ENCODE results near the gene STRC.
"Not testable (repeated sequence)": the region's sequence is repeated elsewhere in the genome, so short reads cannot be mapped to it uniquely, and the experiment has no call there.

The STRC gene

DNA sequence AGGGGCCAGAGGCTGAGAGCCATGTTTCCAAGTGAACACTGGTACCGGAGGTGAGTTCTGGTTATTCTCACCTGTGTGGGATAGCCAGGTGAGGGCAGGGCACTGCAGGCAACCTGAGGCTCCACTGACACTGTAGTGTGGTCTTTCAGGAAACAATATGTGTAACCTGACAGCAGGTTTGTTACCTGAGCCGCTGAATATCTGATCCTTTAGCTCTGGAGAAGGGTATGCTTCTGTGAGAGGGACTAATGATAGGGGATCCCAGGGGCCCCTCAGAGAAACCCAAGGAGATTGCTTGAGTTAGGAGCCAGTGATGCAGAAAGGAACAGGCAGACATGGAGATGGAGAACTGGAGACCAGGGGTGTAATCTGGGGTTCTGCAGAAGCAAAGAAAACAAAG, at the start of gene STRC:
Gene STRC (minus strand): TSS at position 101 of the 400 bp plus-strand sequence. CDS start 78 bp downstream, at position 23.
- not testable (repeated sequence) for DNase-seq (ENCODE audit: low read depth)

DNA sequence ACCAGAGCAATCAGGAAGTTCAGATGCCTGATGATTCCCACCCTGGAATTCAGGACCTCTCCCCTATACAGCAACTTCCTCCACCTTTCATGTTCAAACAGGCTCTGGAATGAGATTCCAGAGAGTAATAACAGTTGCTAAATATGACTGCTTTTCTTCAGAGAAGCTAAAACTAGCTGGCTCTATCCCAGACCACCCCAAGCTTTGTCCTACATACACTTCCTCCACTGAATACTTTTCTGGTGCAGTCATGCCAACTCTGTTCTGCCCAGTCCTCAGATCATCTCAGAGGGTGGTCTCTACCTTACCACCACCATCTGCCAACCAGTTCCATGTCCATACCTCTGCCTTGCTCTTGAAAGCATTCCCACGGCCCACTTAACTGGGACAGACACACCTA, 47.6 kb upstream of the STRC start:
- DNase-seq (ENCODE audit: low read depth) = not testable (repeated sequence)

DNA sequence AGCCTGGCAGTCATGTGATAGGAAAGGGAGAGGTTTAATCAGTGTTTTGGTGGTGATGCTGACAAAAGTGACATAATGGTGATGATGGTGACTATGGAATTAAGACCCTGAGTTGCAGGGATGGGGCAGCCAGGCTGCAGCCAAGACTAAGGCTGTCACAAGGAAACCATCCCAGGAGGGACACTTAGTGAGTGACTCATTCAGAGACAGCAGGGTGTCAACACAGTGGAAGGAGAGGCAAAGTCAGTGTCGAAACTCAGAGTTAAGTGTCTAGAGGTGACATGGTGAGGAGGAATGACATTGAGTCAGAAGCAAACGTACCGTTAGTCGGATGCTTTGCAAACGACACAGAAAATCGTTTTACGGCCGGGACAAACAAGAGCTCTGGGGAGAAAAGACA, 44.7 kb upstream of the STRC start:
- DNase-seq (ENCODE audit: low read depth) = not testable (repeated sequence)

DNA sequence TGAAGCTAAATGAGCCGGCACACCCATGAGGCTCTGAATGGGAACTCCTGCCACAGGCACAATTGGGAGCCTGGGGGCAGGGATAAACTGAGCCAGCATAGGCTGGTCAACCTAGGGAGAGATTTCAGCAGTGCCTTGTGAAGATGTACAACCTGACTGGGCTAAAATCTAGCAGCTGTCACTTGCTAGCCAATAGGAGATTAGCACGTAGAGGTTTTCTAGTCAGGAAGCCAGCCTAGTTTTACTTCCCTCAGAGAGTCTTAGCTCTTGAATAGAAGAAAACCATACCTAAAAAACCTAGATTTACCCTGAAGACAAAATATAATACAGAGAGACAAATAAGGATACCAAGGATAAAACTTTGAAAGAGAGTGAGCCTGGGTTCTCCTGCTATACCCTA, 43.7 kb upstream of the STRC start:
- not testable (repeated sequence) for DNase-seq (ENCODE audit: low read depth)

DNA sequence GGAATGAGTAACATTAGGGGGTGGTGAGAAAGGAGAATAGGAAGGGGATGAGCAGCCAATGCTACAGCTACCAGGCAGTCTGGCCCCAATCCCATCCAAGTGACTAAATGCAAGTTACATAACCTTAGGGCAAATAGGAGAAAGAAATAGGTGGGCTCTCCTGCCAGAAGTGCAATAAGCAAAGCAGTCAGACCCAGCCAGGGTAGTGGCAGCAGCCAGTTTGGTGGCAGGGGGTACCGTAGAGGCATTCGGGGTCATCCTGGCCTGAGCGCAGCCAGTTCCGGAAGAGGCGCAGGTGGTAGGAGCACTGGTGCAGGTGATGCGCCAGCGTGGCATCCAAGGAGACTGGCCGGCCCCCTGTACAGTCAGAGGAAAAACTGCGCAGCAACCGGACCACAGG, 41.1 kb upstream of the STRC start:
- not testable (repeated sequence) for DNase-seq (ENCODE audit: low read depth)

DNA sequence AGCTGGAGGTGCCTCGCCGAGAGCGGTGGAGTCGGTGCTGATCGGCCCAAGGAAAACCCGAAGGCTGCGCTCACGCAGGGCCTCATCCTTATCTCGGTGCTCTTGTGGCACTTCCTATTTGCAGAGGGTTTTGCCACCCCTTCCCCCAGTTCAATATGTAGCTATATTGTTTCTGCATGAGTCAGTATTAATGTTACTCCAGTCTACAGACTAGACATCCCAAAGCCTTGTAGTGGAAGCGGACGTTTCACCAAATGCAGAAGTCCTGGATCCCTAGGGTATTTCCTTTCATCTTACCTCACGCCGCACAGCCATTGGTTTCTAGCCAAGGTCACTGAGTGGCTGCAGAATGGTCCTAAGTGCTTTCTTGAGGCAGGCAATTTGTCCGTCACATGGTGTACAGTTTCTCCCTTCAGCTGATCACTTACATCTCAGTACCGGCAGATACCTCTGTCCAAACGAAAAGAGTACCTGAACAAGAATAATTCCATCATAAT, 30.9 kb upstream of the STRC start:
- not testable (repeated sequence) for DNase-seq (ENCODE audit: low read depth)

DNA sequence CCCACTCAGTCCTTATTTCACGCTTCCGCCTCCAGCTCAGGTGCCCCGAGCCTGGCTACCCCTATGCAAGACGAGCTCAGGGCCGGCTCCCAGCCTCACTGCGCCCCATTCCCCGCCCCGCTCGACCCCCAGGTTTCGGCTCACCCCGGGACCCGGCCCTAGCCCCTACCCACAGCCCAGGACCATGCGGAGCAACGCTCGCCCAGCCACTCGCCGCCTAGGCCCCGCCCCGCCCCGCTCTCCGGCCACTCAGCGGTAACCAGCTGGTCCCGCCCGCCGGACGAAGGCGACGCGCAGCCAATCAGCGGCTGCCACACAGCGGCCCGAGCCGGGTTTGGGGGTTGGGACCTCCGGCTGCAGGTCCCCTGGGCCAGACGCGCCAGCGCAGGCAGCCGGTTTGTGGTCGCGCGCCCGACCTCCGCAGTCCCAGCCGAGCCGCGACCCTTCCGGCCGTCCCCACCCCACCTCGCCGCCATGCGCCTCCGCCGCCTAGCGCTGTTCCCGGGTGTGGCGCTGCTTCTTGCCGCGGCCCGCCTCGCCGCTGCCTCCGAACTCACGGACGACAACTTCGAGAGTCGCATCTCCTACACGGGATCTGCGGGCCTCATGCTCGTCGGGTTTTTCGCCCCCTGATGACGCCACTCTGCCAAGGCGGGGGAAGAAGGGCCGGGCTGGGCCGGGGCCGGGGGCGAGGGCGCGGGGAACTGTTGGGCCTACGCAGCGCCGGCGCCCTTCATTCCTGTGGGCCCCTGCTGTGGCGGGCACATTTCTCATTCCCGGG, 30.2 kb upstream of the STRC start, which contains the start of gene CATSPER2:
Gene CATSPER2 (minus strand): TSS at position 196 of the 781 bp plus-strand sequence. CDS start 783 bp downstream, outside the sequence.
- DNase-seq (ENCODE audit: low read depth) = no peak

DNA sequence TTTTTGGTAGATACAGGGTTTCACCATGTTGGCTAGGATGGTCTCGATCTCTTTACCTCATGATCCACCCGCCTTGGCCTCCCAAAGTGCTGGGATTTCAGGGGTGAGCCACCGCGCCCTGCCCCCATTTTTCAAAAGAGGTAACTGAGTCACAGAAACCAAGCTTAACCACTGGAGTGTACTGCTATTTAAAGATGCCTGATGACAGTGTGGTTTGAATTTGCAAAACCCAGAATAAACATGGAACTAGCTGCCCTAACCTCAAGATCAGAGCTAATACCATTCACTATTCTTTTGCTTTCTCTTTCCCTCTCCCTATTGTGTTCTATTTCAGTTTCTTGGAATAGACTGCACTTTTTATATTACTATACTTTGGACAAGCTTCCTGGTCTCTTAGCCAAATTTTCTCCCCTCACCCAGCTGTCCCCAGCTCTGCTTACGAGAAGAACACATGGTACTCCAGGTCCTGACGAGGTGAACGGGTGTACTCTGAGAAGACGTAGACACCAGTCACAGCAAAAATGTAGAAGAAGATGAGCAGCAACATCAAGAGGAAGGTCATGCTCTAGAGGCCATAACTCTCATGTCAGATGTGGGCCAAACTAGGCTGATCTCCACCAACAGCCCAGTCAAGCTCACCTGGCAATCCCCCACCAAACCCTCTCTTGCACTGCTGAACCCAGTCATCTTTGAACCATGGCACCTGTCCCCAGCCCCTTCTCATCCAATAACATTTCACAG, 20.0 kb upstream of the STRC start:
- DNase-seq (ENCODE audit: low read depth) = not testable (repeated sequence)

DNA sequence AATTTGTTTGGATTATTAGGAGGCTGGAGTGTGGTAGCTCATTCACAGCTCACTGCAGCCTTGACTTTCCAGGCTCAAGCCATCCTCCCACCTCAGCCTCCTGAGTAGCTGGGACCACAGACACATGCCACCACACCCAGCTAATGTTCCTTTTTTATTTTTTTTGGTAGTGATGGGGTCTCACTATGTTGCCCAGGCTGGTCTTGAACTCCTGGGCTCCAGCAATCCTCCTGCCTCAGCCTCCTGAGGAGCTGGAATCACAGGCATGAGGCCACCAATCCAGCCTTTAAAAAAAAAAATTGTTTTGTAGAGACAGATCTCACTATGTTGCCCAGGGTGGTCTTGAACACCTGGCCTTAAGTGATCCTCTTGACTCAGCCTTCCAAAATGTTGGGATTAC, 8.3 kb upstream of the STRC start:
- not testable (repeated sequence) for DNase-seq (ENCODE audit: low read depth)

DNA sequence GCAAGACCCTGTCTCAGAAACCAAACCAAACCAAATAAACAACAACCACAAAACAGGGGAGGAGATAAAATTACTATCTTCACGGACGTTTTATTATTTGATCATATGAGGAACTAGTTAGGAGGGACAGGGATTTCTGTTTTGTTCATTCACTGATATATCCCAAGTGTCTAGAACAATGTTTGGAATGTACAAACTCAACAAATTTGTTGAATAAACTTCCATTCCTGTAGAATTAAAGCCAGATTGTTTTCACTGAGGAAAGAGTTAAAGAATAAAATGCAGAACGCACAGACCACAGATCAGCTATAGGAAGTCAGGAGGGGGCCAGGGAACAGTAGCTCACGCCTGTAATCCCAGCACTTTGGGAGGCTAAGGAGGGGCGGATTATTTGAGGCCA, 6.5 kb upstream of the STRC start:
- DNase-seq (ENCODE audit: low read depth) = no peak

DNA sequence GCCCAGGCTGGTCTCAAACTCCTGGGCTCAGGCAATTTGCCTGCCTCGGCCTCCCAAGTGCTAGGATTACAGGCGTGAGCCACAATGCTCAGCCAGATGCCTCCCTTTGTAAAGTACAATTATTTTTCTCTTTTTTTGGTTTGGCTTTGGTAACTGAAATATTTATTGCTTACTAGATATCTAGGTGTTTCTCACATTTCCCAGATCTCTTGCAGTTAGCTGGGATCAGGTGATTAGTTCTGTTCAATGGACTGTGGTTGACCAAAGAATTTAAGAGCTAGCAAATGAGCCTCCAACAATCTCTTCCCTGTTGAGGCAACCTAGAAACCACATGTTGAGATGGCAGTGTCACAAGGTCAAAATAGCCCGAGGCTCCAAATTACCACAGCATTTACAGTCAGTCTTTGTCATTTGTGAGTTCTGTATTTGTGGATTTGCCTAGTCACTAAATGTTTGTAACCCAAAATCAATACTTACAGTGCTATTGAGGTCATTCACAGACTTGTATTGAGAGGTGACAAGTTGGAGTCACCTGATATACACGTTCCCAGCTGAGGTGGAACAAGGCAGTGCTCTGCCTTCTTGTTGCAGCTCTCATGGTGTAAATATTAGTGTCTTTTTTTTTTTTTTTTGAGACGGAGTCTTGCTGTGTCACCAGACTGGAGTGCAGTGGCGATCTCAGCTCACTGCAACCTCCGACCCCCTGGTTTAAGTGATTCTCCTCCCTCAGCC, 3.6 kb upstream of the STRC start:
- not testable (repeated sequence) for DNase-seq (ENCODE audit: low read depth)

DNA sequence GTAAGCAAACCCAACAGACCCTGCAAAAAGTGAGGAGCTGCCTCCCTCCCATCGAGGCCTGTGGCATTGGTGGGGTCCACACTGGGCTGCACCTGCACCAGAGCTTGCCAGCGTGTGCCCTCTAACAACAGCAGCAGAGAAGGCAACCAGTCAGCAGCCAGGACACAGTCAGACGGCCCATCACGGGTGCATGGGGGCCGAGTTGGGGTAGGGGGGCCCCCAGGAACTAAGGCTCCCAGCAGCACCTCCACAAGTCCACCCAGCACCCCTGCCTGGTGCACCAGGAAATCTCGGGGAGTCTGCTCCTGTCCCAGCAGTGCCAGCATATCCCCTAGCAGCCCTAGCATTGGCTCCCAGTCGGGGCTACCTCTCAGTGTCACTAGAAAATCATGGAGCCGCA, 850 bp downstream of the STRC start:
- not testable (repeated sequence) for DNase-seq (ENCODE audit: low read depth)

DNA sequence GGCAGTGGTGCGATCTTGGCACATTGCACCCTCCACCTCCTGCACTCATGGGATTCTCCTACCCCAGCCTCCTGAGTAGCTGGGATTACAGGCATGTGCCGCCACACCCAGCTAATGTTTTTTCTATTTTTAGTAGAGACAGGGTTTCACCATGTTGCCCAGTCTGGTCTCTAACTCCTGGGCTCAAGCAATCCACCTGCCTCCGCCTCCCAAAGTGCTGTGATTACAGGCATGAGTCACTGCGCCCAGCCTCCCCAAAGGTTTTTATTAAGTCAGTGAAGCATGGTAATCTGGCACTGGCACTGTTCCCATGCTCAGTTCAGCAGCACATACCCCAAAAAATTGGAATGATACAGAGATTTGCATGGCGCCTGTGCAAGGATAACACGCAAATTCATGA, 16.4 kb downstream of the STRC start:
- DNase-seq (ENCODE audit: low read depth) = not testable (repeated sequence)

DNA sequence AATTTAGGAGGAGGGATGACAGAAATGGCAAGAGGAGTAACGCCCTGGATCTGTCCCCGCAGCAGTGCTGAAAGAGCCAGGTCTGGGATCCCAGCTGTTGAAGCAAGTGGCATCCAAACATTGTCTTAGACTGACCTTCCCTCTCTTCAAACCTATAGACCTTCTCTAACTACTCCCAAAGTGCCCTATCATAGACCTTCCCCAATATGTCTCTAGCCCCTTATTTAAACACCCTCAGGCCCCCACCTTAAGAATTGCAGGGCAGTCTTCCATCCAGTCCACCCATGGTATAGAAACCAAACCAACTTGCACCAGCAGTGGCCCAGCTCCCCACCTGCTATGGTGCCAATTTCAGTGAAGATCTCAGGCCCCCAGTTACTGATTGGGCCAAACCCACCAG, 18.4 kb downstream of the STRC start:
- not testable (repeated sequence) for DNase-seq (ENCODE audit: low read depth)

DNA sequence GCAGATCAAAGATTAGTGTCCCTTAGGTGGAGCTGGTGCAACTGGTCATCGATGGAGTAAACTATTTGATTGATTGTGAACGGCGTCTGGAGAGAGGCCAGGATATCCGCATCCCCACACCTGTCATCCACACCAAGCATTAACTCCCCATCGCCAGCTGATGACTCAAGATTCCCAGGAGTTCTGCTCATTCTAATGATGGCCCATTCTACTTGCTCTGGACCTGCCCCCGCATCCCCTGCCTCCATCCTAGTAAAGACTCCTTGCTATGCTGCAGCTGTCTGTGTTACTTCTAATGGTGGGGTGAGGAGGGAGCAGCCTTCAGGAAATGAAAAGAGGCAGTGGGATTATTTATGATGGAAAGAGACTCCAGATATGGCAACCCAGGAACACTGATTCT, 19.5 kb downstream of the STRC start:
- DNase-seq (ENCODE audit: low read depth) = not testable (repeated sequence)

DNA sequence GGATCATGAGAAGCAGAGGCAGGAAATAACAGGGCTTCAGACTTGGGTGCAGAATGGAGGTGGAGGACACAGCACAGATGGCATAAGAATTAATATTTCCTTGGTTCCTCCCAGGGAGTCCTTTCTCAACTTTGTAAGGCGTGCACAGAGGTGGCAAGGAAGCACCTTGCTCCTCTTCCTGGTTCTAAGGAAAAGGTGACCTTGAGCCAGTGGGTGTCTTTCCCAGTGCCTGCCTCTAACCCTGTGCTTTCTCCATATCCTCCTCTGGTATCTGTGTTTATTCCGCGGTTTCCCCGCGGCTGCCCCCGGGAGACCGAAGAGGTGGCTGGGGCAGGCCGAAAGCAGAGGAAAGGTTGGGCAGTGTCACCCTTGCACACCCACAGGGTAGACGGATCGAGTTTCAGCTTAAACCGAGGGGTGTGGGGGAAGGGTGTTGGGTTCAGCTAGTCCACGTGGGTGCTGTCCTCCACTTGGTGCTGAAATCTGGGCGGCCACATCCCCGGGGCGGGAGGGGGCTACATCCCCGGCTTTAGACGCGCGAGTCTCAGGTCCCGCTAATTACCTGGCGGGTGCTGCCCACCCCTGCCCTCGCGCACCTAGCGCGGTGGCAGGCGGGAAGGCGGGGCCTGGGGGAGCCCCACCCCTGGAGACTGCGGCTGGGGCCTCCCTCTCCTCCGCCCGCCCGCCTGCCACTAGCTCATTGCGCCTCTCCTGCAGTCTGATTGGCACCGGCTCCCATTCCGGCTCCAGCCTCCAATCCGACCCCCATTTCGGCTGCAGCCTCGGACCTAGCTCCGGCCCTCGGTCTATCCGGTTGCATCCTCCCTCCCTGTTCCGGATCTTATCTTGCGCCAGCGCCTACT, 25.0 kb downstream of the STRC start, which contains the start of gene CKMT1B:
Gene CKMT1B (plus strand): TSS at position 700 of the 863 bp plus-strand sequence. CDS start 192 bp downstream, outside the sequence.
- not testable (repeated sequence) for DNase-seq (ENCODE audit: low read depth)

DNA sequence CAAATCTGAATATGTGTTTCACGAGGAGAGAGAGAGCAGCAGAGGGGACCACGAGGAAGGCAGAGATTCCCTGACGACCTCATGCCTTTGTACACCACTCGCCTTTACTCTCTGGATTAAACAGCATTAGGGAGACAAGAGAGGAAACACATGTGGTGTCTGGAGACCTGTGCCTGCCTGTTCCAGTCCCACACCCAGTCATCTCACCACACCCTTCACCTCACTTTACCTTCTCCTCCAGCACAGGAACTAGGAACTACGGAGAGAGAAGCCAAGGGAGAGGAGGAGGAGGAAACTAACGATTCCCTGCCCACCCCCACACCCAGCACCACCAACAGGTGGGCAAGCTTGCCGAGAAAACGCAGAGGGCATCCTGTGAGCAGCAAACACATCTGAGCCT, 25.8 kb downstream of the STRC start:
- DNase-seq (ENCODE audit: low read depth) = not testable (repeated sequence)

DNA sequence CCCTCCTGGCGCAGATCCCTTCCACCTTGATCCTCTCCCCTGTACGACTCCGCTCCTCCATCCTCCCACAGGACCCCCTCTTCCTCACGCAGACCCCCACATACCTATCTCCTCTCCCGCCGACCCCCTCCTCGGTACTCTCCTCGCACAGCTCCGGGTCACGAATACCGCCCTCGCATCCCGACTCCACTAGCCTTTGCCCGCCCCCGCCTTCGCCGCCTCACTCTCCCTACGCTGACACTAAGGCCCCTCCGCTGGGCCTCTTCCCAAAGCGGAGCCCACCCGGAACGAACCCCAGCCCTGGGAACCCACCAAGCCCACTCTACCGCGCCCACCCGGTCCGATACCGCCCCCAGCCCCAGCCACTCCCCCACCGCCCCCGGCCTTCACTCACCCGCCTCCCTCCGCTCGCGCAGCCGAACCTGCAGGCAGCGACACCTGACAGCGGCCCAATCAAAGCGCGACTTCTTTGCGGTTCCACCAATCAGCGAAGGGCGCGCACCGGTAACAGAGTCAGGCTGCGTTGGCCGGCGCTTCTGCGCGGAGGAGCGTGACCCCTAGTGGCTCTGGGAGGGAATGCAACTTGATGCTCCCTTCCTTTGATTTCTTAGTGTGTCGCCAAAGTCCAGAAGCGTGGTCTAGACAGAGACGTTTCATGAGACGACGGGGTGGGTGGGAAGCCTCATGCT, 28.7 kb downstream of the STRC start, which contains the start of gene PPIP5K1:
Gene PPIP5K1 (minus strand): TSS at position 431 of the 689 bp plus-strand sequence. CDS start 5,704 bp downstream, outside the sequence.
- DNase-seq (ENCODE audit: low read depth) = not testable (repeated sequence)

DNA sequence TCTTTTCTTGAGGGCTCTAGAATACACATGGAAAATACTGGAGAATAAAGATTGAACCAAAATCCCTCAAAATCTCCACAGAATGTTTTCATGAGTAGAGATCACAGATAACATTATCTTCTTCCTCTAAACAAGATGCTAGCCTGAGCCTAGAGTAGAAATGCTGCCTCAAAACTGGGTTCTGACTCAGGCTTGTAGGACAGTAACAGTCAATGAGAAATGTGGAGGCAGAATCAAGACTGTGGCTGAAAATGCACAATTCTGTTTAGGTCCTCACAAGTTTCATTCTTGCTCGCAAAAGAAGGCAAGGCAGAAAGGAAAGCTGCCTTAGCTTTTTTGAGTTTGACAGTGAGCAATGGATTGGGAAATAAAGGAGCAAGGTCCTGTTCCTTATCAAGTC, 44.0 kb downstream of the STRC start:
- DNase-seq (ENCODE audit: low read depth) = not testable (repeated sequence)

DNA sequence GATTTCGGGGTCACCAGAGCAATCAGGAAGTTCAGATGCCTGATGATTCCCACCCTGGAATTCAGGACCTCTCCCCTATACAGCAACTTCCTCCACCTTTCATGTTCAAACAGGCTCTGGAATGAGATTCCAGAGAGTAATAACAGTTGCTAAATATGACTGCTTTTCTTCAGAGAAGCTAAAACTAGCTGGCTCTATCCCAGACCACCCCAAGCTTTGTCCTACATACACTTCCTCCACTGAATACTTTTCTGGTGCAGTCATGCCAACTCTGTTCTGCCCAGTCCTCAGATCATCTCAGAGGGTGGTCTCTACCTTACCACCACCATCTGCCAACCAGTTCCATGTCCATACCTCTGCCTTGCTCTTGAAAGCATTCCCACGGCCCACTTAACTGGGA, 52.0 kb downstream of the STRC start:
- DNase-seq (ENCODE audit: low read depth) = not testable (repeated sequence)
